CD4-positive, alpha-beta T cell (primary cell): ENCODE results near the gene DOHH. TPM values are rescaled to one million over a fixed set of nuclear protein-coding genes. Genes with fewer than 3 reads are reported as not detected.

Source experiments
- ATAC-seq: fragments of 200-7000 bp; cut with Tn5 transposase; one replicate; pipeline ENCODE4 v1.10.0; 2022; ENCODE audit warnings: mild to moderate bottlenecking; ENCODE audit not compliant: poor library complexity
- CTCF ChIA-PET: fragments of 350-600 bp; sonication (Branson Sonifier 250); formaldehyde crosslinking; loops from one replicate; lab custom pipeline; 2021; ENCODE audit warnings: antibody characterized with exemption, inconsistent platforms; lab: Charles Lee
- POLR2A ChIA-PET: fragments of 350-600 bp; sonication (Branson Sonifier 250); formaldehyde crosslinking; loops from one replicate; lab custom pipeline; 2021; ENCODE audit warnings: antibody characterized with exemption, inconsistent platforms; lab: Charles Lee
- DNase-seq, 14 experiments: peaks; one replicate each; pipeline ENCODE4 v3.0.0-alpha.2; 2013 to 2020; ENCODE audit warnings: mixed read lengths in 2 of 14
- H3K27ac ChIP-seq, 2 donors: one replicate each; pipeline versions ENCODE4 v1.5.1 to v1.7.0; 2013; ENCODE audit warnings: low read length in 2 of 2, low read depth in 1 of 2, mild to moderate bottlenecking in 1 of 2
- H3K27me3 ChIP-seq, 2 experiments: 1 replicate in 1 of 2; 2 replicates in 1 of 2; pipeline versions ENCODE4 v1.6.1 to v1.7.0; 2013; ENCODE audit warnings: low read length in 2 of 2, control low read depth in 1 of 2, mild to moderate bottlenecking in 1 of 2, moderate library complexity in 1 of 2; ENCODE audit not compliant: insufficient read depth in 2 of 2, control insufficient read depth in 1 of 2
- H3K36me3 ChIP-seq: one replicate; pipeline ENCODE4 v1.6.1; 2013; ENCODE audit warnings: low read length, control low read depth; ENCODE audit not compliant: insufficient read depth
- H3K4me1 ChIP-seq: one replicate; pipeline ENCODE4 v1.6.1; 2013; ENCODE audit warnings: low read length, control low read depth; ENCODE audit not compliant: insufficient read depth
- H3K4me3 ChIP-seq: one replicate; pipeline ENCODE4 v1.5.1; 2013; ENCODE audit warnings: mild to moderate bottlenecking, low read length, moderate library complexity
- H3K9me3 ChIP-seq, 2 experiments: 1 replicate in 1 of 2; 2 replicates in 1 of 2; pipeline versions ENCODE4 v1.6.1 to v1.7.0; 2013; ENCODE audit warnings: low read length in 2 of 2, mild to moderate bottlenecking in 2 of 2, control low read depth in 1 of 2, moderate library complexity in 1 of 2; ENCODE audit not compliant: control insufficient read depth in 1 of 2, insufficient read depth in 1 of 2
- H3K27ac Mint-ChIP-seq: one replicate; pipeline ENCODE4 v1.8.0; 2020; ENCODE audit warnings: mixed read lengths
- H3K27me3 Mint-ChIP-seq: one replicate; pipeline ENCODE4 v1.8.0; 2021; ENCODE audit warnings: mixed read lengths
- H3K36me3 Mint-ChIP-seq: one replicate; pipeline ENCODE4 v1.8.0; 2021; ENCODE audit warnings: low read depth, mixed read lengths
- H3K4me1 Mint-ChIP-seq: one replicate; pipeline ENCODE4 v1.8.0; 2021; ENCODE audit warnings: low read depth, mixed read lengths
- H3K4me3 Mint-ChIP-seq: one replicate; pipeline ENCODE4 v1.8.0; 2020; ENCODE audit warnings: mild to moderate bottlenecking, mixed read lengths
- H3K9me3 Mint-ChIP-seq: one replicate; pipeline ENCODE4 v1.8.0; 2020; ENCODE audit warnings: mixed read lengths
- CTCF ChIP-seq: fragments of 200-600 bp; IDR thresholded peaks from one replicate; pipeline ENCODE4 v1.8.0; 2022; ENCODE audit warnings: antibody characterized with exemption, mild to moderate bottlenecking
- intact Hi-C, 2 experiments: fragments of 100-400 bp; cut with DNase I in 1 of 2; cut with micrococcal nuclease in 1 of 2; formaldehyde crosslinking; loops; one replicate each; pipeline versions ENCODE4 v1.15.1 to v1.9.0; 2023 to 2025; cut with DNase I, micrococcal nuclease
- total RNA-seq, 174 experiments: library from RNA in 2 of 174; stranded (reverse) in 2 of 174; gene quantifications; one replicate each; pipeline ENCODE4 v1.2.3 and lab custom pipeline; 2021 to 2026

The DOHH gene
- total RNA-seq, 2 experiments from 2014 or later: 3.9 to 4.7 TPM

DNA sequence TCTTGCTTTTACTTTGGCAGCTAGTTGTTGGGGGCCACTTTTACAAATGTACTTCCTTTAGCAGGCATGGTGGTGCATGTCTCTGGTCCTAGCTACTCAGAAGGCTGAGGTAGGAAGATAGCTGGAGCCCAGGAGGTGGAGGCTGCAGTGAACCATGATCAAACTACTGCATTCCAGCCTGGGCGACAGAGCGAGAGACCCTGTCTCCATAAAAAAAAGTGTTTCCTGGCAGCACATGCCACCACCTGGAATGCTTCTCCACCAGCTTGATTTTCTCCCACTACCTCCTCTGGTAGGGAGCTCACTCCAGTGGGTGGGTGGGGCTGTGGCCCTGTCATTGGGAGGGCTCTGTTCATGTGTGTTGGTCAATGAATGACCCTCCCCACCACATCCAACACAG, 18.2 kb upstream of the DOHH start:
- no peak overlapping the region for H3K27ac ChIP-seq
- H3K4me1 Mint-ChIP-seq: peaks cover 46% of the 10 kb centered on the region
- no peak for DNase-seq
- CTCF ChIA-PET: no interaction called here
- no peak overlapping the region for H3K4me3 ChIP-seq
- H3K4me1 ChIP-seq: peaks cover 35% of the 10 kb centered on the region
- TF ChIP-seq CTCF: no peak
- POLR2A ChIA-PET: no interaction called here
- H3K9me3 Mint-ChIP-seq: no peaks in the 10 kb centered on the region
- no peaks in the 10 kb centered on the region for H3K9me3 ChIP-seq
- H3K36me3 Mint-ChIP-seq: peaks cover 13% of the 10 kb centered on the region
- H3K27me3 ChIP-seq: no peaks in the 10 kb centered on the region
- H3K27ac Mint-ChIP-seq: no peak overlapping the region
- no peak for ATAC-seq
- H3K4me3 Mint-ChIP-seq: no peak overlapping the region
- no peaks in the 10 kb centered on the region for H3K27me3 Mint-ChIP-seq
- intact Hi-C loops: no loop called here
- peaks cover 41% of the 10 kb centered on the region for H3K36me3 ChIP-seq

GRCh38 chr19:3518255-3518654, 17.8 kb upstream of the DOHH start:
- POLR2A ChIA-PET: no interaction called here
- no peaks in the 10 kb centered on the region for H3K27me3 ChIP-seq
- TF ChIP-seq CTCF: no peak
- peaks cover 9% of the 10 kb centered on the region for H3K36me3 Mint-ChIP-seq
- peak overlapping the region; percentile 30 for H3K27ac Mint-ChIP-seq
- H3K4me3 Mint-ChIP-seq: no peak overlapping the region
- no peaks in the 10 kb centered on the region for H3K9me3 ChIP-seq
- ATAC-seq (no peak), DNase-seq (no peak)
- H3K27ac ChIP-seq: no peak overlapping the region
- H3K4me1 ChIP-seq: peaks cover 38% of the 10 kb centered on the region
- no peak overlapping the region for H3K4me3 ChIP-seq
- H3K36me3 ChIP-seq: peaks cover 36% of the 10 kb centered on the region
- CTCF ChIA-PET: interaction anchor here (0.6 kb wide), 1 partner anchor 13 kb away, joined by 3 read pairs; no protein-coding TSS in a partner anchor
- peaks cover 48% of the 10 kb centered on the region for H3K4me1 Mint-ChIP-seq
- intact Hi-C loops: no loop called here
- H3K27me3 Mint-ChIP-seq: no peaks in the 10 kb centered on the region
- H3K9me3 Mint-ChIP-seq: no peaks in the 10 kb centered on the region

DNA sequence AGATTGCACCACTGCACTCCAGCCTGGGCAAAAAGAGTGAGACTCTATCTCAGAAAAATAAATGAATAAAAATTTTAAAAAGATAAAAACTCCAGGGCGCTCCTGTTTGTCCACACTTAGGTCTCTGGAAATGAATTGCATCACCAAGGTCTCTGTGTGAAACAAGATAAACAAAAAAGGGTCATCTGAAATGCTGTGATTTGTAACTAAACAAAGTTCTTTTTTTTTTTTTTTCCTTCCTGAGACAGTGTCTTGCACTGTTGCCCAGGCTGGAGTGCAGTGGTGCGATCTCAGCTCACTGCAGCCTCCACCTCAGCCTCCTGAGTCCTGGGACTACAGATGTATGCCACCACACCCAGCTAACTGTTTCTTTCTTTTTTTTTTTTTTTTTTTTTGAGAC, 17.2 kb upstream of the DOHH start:
- H3K27me3 Mint-ChIP-seq: no peaks in the 10 kb centered on the region
- DNase-seq (no peak), ATAC-seq (no peak)
- Histone ChIP-seq H3K9me3 (no peaks in the 10 kb centered on the region), H3K4me3 (no peak overlapping the region), H3K27ac (no peak overlapping the region), H3K4me1 (peaks cover 42% of the 10 kb centered on the region), H3K36me3 (peaks cover 30% of the 10 kb centered on the region), H3K27me3 (no peaks in the 10 kb centered on the region)
- H3K36me3 Mint-ChIP-seq: peaks cover 10% of the 10 kb centered on the region
- H3K4me1 Mint-ChIP-seq: peaks cover 48% of the 10 kb centered on the region
- ChIA-PET CTCF (interaction anchor here (0.6 kb wide), 1 partner anchor 13 kb away, joined by 3 read pairs; no protein-coding TSS in a partner anchor), POLR2A (no interaction called here)
- no peak for TF ChIP-seq CTCF
- H3K4me3 Mint-ChIP-seq: no peak overlapping the region
- intact Hi-C loops: no loop called here
- H3K9me3 Mint-ChIP-seq: no peaks in the 10 kb centered on the region
- peak overlapping the region; percentile 30 for H3K27ac Mint-ChIP-seq
